Measurements from ENCODE around the gene CAMK2A.

The CAMK2A gene

GRCh38 chr5:150210644-150211043 lies 78.9 kb downstream of the CAMK2A start:
- H3K27ac Mint-ChIP-seq = no peak overlapping the region
- no peaks in the 10 kb centered on the region for H3K9me3 Mint-ChIP-seq
- H3K36me3 Mint-ChIP-seq (ENCODE audit: low read depth) = no peaks in the 10 kb centered on the region
- intact Hi-C loops (cut with micrococcal nuclease) = loop anchor here (10.0 kb wide), 1 partner anchor 186 kb away; no protein-coding TSS in a partner anchor
- H3K4me3 Mint-ChIP-seq = no peak overlapping the region
- peaks cover 42% of the 10 kb centered on the region for H3K27me3 Mint-ChIP-seq
- H3K4me1 Mint-ChIP-seq (ENCODE audit: low read depth) = peaks cover 27% of the 10 kb centered on the region

DNA sequence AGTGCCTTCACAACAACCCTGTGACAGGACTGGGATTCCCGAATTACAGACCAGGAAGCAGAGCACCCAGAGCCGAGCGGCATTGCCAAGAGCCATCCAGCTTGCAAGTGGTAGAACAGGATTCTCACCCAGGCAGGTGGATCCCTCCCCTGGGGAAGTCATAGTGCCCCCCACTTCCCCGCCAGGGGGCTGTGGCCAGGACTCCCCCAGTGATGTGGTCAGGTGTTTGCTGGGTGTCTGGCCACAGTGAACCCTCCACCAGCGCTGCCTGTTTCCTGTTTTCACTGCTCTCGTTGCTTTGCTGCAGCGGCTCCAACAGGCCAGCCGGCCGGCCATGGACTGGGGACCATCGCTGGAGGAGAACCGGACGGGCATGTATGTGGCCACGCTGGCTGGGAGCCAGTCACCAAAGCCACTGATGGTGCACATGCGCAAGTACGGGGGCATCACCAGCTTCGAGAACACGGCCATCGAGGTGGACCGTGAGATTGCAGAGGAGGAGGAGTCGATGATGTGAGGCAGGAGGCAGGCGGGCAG lies 80.4 kb downstream of the CAMK2A start:
- Mint-ChIP-seq H3K9me3 (no peaks in the 10 kb centered on the region), H3K36me3 (ENCODE audit: low read depth) (no peaks in the 10 kb centered on the region), H3K27ac (peak overlapping the region; percentile 54), H3K27me3 (peaks cover 40% of the 10 kb centered on the region), H3K4me1 (ENCODE audit: low read depth) (peaks cover 25% of the 10 kb centered on the region), H3K4me3 (peak overlapping the region; percentile 52)
- intact Hi-C loops (cut with micrococcal nuclease) = no loop called here

DNA sequence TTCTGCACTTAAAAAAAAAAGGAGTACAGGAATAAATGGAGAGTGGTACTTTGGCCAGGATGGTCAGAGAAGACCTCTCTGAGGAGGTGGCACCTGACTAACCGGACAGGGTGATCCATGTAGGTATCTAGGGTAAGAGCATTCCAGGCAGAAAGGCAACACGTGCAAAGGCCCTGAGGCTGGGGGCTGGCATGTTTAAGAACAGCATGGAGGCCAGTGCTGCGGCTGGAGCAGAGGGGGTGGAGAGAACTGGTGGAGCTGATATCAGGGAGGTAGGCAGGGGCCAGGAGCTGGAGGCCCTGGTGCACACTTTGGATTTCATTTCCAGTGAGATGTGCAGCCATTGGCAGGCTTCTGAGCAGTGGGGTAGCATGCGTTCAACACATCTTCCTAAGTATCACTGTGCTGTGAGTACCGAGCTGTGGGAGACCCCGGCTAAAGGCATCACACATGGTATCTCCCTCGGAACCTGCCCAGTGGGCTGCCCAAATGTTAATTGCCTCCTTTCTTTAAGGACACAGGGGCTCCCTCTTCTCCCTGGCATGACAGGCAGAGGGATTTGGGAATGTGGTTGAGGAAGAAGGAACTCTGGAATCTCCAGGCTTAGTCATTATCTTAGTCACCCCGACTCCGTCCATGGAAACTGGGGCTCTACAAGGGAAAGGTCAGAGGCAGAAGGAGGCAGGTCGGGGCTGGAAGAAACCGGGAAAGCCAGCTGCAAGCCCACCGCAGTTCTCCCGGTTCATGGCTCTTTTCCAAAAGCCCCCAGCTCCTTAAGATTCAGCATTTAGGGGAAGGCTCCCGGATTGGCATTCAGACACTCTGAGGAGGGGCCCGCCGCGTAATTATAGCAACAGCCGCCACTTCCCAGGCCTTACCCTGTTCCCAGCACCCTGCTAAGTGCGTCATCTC lies 81.1 kb downstream of the CAMK2A start:
- no peaks in the 10 kb centered on the region for H3K36me3 Mint-ChIP-seq (ENCODE audit: low read depth)
- peak overlapping the region; percentile 54 for H3K27ac Mint-ChIP-seq
- H3K4me3 Mint-ChIP-seq = no peak overlapping the region
- H3K9me3 Mint-ChIP-seq = no peaks in the 10 kb centered on the region
- H3K4me1 Mint-ChIP-seq (ENCODE audit: low read depth) = peaks cover 25% of the 10 kb centered on the region
- H3K27me3 Mint-ChIP-seq = peaks cover 40% of the 10 kb centered on the region
- intact Hi-C loops (cut with micrococcal nuclease) = no loop called here

GRCh38 chr5:150206779-150207115 lies 82.8 kb downstream of the CAMK2A start:
- Mint-ChIP-seq H3K36me3 (ENCODE audit: low read depth) (no peaks in the 10 kb centered on the region), H3K4me1 (ENCODE audit: low read depth) (peaks cover 20% of the 10 kb centered on the region), H3K4me3 (no peak overlapping the region), H3K9me3 (no peaks in the 10 kb centered on the region), H3K27me3 (peaks cover 38% of the 10 kb centered on the region), H3K27ac (no peak overlapping the region)
- intact Hi-C loops (cut with micrococcal nuclease) = no loop called here

DNA sequence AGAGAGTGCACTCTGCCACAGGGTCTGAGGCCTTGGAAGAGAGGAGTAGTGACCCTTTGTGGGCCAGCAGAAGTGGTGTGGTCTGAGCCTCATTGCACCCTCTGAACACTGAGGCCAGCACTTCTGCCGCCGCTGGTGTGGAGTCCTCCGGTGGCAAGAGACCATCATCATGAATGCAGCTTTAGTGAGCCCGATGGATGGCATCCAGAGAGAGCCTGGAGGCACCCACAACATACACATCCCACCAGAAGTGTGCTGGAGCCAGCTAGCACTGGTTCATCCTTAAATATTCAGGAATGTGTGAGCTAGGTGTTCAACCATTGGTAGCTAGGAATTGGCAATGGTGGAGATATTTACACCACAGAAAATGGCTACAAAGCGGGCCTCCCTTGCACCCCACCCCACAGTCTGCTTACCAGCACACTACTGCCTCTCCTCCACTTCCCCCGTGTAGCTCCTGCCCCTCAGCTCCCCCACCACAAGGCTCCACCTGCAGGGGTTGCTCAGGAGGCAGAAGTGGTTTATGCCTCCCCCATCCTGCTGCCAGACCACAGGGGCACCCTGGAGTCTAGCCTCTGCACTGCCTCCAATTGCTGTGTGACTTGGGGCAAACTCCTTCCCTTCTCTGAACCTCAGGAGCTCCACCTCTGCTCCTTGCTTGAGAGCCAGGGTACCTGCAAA lies 83.3 kb downstream of the CAMK2A start:
- Mint-ChIP-seq H3K4me1 (ENCODE audit: low read depth) (peaks cover 18% of the 10 kb centered on the region), H3K9me3 (no peaks in the 10 kb centered on the region), H3K4me3 (no peak overlapping the region), H3K27ac (no peak overlapping the region), H3K27me3 (peaks cover 38% of the 10 kb centered on the region), H3K36me3 (ENCODE audit: low read depth) (no peaks in the 10 kb centered on the region)
- intact Hi-C loops (cut with micrococcal nuclease) = no loop called here

DNA sequence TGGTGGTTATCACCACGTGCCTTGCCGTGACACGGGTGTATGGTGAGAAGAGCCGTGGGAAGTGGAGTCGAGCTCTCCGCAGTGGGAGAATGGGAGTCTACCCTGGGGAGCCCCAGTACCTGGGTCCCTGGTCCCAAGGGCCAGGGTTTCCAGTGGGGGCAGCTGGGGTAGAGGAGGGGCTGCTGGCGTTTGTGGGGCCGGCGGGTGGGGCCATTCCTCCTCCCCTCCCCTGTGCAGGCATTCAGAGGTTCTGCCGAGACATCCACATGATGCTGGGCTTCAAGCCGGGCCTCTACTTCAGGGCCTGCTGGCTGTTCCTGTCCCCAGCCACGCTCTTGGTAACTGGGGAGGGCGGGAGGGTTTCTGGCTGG lies 85.0 kb downstream of the CAMK2A start:
- Mint-ChIP-seq H3K27me3 (peaks cover 38% of the 10 kb centered on the region), H3K9me3 (no peaks in the 10 kb centered on the region), H3K4me3 (no peak overlapping the region), H3K4me1 (ENCODE audit: low read depth) (peaks cover 12% of the 10 kb centered on the region), H3K36me3 (ENCODE audit: low read depth) (no peaks in the 10 kb centered on the region), H3K27ac (no peak overlapping the region)
- intact Hi-C loops (cut with micrococcal nuclease) = no loop called here

DNA sequence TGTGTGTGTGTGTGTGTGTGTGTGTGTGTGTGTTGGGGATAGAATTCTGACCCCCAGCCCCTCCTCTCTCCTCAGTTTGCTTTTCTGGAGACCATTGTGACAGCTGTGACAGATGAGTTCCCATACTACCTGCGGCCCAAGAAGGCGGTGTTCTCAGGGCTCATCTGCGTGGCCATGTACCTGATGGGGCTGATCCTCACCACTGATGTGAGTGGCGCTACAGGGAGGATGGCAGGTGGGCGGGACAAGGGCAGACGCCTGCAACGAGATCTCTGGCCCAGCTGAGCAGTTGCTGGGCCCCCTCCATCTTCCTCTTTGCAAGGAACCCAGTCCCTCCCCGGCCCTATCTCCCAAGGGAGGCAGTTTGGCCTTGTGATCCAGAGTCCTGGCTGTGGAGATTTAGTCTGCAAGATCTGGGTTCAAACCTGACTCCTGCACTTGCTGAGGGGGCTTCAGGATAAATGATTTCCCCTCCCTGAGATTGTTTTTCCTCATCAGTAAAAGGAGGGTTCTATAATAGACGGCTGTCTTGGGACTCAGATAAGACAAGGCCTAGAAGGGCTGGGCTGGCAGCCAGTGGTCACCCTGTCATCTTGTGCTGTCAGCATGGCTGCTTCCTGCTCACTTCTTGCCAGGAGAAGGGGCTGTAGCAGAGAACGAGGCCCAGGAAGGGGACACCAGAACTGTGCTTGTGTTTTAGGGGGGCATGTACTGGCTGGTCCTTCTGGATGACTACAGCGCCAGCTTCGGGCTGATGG lies 85.6 kb downstream of the CAMK2A start:
- intact Hi-C loops (cut with micrococcal nuclease) = no loop called here
- Mint-ChIP-seq H3K9me3 (no peaks in the 10 kb centered on the region), H3K27ac (no peak overlapping the region), H3K4me3 (no peak overlapping the region), H3K36me3 (ENCODE audit: low read depth) (no peaks in the 10 kb centered on the region), H3K27me3 (peaks cover 38% of the 10 kb centered on the region), H3K4me1 (ENCODE audit: low read depth) (peaks cover 7% of the 10 kb centered on the region)

DNA sequence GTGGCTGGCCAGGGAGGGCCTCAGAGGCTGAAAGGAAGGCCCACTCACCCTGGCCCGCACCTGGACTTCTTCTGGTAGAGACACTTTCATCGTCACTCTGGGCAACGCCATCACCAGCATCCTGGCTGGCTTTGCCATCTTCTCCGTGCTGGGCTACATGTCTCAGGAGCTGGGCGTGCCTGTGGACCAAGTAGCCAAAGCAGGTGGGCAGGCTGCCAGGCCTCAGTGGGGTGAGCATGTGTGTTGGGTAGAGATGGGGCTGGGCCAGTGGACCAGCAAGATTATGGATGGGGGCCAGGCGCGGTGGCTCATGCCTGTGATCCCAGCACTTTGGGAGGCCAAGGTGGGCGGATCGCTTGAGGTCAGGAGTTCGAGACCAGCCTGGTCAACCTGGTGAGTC lies 87.1 kb downstream of the CAMK2A start:
- no peaks in the 10 kb centered on the region for H3K36me3 Mint-ChIP-seq (ENCODE audit: low read depth)
- no peaks in the 10 kb centered on the region for H3K9me3 Mint-ChIP-seq
- H3K4me1 Mint-ChIP-seq (ENCODE audit: low read depth) = no peaks in the 10 kb centered on the region
- H3K27me3 Mint-ChIP-seq = peaks cover 31% of the 10 kb centered on the region
- intact Hi-C loops (cut with micrococcal nuclease) = no loop called here
- H3K4me3 Mint-ChIP-seq = no peak overlapping the region
- no peak overlapping the region for H3K27ac Mint-ChIP-seq

DNA sequence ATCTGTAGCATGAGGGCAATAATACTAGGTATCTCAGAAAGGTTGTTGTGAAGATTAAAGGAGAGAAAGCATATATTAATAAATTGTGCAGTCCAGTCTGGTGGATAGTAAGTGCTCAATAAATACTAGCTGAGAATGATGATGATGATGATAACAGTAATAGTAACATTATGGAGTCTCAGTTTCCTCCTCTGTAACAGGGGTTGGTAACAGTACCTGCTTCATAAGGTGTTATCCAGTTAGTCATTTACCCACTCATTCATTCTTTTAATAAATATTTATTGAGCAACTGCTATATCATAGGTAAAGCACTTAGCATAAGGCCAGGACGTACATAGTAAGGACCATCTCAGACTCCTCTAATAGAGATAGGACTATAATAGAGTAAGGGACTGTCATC lies 92.1 kb downstream of the CAMK2A start:
- Mint-ChIP-seq H3K27me3 (peaks cover 52% of the 10 kb centered on the region), H3K9me3 (no peaks in the 10 kb centered on the region), H3K4me3 (no peak overlapping the region), H3K36me3 (ENCODE audit: low read depth) (no peaks in the 10 kb centered on the region), H3K27ac (no peak overlapping the region), H3K4me1 (ENCODE audit: low read depth) (no peaks in the 10 kb centered on the region)
- intact Hi-C loops (cut with micrococcal nuclease) = no loop called here

DNA sequence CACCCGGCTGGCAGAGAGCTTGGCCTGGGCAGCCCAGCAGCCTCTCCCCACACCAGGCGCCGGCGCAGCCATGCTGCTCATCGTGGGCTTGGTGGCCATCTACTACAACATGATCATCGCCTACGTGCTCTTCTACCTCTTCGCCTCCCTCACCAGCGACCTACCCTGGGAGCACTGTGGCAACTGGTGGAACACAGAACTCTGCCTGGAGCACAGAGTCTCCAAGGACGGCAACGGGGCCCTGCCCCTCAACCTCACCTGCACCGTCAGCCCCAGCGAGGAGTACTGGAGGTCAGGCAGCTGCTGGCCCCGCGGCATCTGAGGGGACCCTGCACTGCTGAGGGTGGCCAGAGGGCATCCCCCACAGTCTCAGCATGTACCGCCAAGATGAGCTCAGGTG lies 92.6 kb downstream of the CAMK2A start:
- intact Hi-C loops (cut with micrococcal nuclease) = no loop called here
- Mint-ChIP-seq H3K4me1 (ENCODE audit: low read depth) (no peaks in the 10 kb centered on the region), H3K27me3 (peaks cover 54% of the 10 kb centered on the region), H3K27ac (no peak overlapping the region), H3K36me3 (ENCODE audit: low read depth) (no peaks in the 10 kb centered on the region), H3K4me3 (no peak overlapping the region), H3K9me3 (no peaks in the 10 kb centered on the region)

DNA sequence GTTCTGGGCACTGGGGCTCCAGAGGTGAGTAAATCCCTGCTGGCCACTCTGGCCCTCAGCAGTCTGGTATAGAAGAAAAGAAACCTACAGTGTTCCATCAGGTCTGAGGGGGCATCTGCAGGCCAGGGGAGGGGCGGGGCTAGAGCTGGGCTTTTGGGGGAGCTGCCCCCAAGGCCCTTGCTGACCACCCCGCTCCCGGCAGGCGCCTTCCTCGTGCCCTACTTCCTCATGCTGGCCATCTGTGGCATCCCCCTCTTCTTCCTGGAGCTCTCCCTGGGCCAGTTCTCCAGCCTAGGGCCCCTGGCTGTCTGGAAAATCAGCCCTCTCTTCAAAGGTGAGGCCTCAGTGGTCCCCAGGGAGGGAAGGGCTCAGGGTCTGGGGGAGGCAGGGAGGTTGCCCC lies 93.1 kb downstream of the CAMK2A start:
- intact Hi-C loops (cut with micrococcal nuclease) = no loop called here
- no peaks in the 10 kb centered on the region for H3K4me1 Mint-ChIP-seq (ENCODE audit: low read depth)
- no peaks in the 10 kb centered on the region for H3K9me3 Mint-ChIP-seq
- H3K4me3 Mint-ChIP-seq = no peak overlapping the region
- H3K27ac Mint-ChIP-seq = no peak overlapping the region
- H3K36me3 Mint-ChIP-seq (ENCODE audit: low read depth) = no peaks in the 10 kb centered on the region
- peaks cover 59% of the 10 kb centered on the region for H3K27me3 Mint-ChIP-seq

GRCh38 chr5:150195736-150196485 lies 93.7 kb downstream of the CAMK2A start:
- Mint-ChIP-seq H3K36me3 (ENCODE audit: low read depth) (no peaks in the 10 kb centered on the region), H3K4me1 (ENCODE audit: low read depth) (no peaks in the 10 kb centered on the region), H3K27me3 (peaks cover 64% of the 10 kb centered on the region), H3K9me3 (no peaks in the 10 kb centered on the region), H3K4me3 (no peak overlapping the region), H3K27ac (no peak overlapping the region)
- intact Hi-C loops (cut with micrococcal nuclease) = no loop called here

GRCh38 chr5:150192462-150192861 lies 97.1 kb downstream of the CAMK2A start:
- intact Hi-C loops (cut with micrococcal nuclease) = no loop called here
- H3K9me3 Mint-ChIP-seq = no peaks in the 10 kb centered on the region
- no peak overlapping the region for H3K4me3 Mint-ChIP-seq
- no peaks in the 10 kb centered on the region for H3K36me3 Mint-ChIP-seq (ENCODE audit: low read depth)
- H3K27me3 Mint-ChIP-seq = peaks cover 72% of the 10 kb centered on the region
- H3K27ac Mint-ChIP-seq = no peak overlapping the region
- no peaks in the 10 kb centered on the region for H3K4me1 Mint-ChIP-seq (ENCODE audit: low read depth)

Measured in dendritic cell treated with granulocyte-macrophage colony-stimulating factor and Interleukin-4, amounts not matched to agents 40 ng/mL and 50 ng/mL, for 4 days (primary cell).